Frontal cortex (tissue), 4 donors: Measurements from ENCODE around the gene UBE4A. TPM values are rescaled to one million over a fixed set of nuclear protein-coding genes. Genes with fewer than 3 reads are reported as not detected.

Experiments used
- DNase-seq, 2 donors: peaks; one replicate each; pipeline ENCODE4 v3.0.0; 2012; ENCODE audit warnings: low spot score in 2 of 2
- FAIRE-seq: peaks from 2 replicates; lab custom pipeline; 2012; peaks lifted over from hg19 to GRCh38; lab: Jason Lieb, UNC
- small RNA-seq: library from RNA; depleted of rRNA; stranded (forward); fragments of <200 nt; gene quantifications from one replicate; pipeline ENCODE3, GENCODE V24; 2014
- total RNA-seq: library from RNA; depleted of rRNA; stranded (reverse); fragments of >200 nt; gene quantifications from one replicate; pipeline ENCODE4 v1.2.3, GENCODE V29; 2014
- donor health status: control.
- donor health status: control.
- donor health status: control.

UBE4A gene
- total RNA-seq, 1 donor from 2014 or later: 58.3 TPM

- no peak for FAIRE-seq
- peak in 1 of 2 donors; percentile 20 for DNase-seq
Observed at GRCh38 chr11:118434553-118435289, 75.3 kb downstream of the UBE4A start.

- FAIRE-seq: no peak
- DNase-seq: peak; percentile 33 to 40
Observed at GRCh38 chr11:118435290-118435892, 76.0 kb downstream of the UBE4A start.

- FAIRE-seq (no peak), DNase-seq (peak; percentile 94 to 96)
Observed at GRCh38 chr11:118435893-118436624, 76.7 kb downstream of the UBE4A start, which contains the start of gene KMT2A. KMT2A (plus strand) TSS chr11:118436492; CDS start chr11:118436513, 21 bp downstream.

GRCh38 chr11:118436639-118437207 is 77.3 kb downstream of the UBE4A start:
- FAIRE-seq (no peak), DNase-seq (no peak)

- FAIRE-seq: no peak
- peak; percentile 25 to 38 for DNase-seq
Observed at GRCh38 chr11:118437208-118438125, 78.1 kb downstream of the UBE4A start.

GRCh38 chr11:118438314-118438931 is 79.0 kb downstream of the UBE4A start:
- FAIRE-seq: no peak
- DNase-seq: peak; percentile 33 to 38

DNA sequence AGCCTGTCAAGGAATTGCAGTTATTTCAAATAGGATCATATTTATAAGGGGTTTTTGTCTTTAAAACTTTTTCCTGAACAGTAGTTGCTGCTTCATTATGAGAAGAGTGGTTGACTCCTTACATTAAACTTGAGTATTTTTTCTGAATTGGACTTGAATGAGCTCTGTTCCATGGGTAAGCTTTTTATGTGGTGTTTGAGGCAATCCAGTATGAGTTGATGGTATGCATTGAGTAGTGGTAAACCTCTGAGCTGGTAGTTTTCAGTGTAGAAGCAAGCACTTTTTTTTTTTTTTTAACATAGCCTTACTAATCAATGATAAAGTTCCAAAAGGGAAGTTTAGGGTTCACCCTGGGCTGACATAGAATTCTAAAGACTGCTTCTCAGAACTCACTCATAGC is 80.2 kb downstream of the UBE4A start:
- FAIRE-seq (no peak), DNase-seq (no peak)

DNA sequence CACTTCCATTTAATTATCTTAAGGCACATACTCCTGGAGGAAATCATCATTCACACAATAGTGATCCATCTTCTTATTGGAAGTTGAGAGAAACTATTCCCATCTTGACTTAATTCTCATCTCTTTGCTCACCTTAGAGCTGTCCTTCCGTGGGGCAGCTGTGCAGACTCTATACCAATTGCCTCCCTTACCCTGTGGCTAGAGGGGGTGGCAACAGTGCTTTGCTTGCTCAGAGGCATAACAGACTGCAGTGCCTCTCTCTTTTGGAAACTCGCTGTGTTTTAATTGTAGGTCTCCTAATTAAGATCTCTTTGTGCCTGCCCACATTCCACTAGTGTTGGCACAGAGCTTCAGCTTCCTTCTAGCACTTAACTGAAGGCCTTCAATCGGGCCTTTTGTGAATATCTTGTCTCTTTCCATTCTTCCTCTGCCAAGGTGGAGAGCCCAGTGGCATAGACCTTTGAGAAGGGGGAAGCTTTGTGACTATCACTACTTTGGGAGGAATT is 82.4 kb downstream of the UBE4A start:
- FAIRE-seq (no peak), DNase-seq (no peak)

GRCh38 chr11:118442301-118442700 is 82.9 kb downstream of the UBE4A start:
- DNase-seq (no peak), FAIRE-seq (no peak)

DNA sequence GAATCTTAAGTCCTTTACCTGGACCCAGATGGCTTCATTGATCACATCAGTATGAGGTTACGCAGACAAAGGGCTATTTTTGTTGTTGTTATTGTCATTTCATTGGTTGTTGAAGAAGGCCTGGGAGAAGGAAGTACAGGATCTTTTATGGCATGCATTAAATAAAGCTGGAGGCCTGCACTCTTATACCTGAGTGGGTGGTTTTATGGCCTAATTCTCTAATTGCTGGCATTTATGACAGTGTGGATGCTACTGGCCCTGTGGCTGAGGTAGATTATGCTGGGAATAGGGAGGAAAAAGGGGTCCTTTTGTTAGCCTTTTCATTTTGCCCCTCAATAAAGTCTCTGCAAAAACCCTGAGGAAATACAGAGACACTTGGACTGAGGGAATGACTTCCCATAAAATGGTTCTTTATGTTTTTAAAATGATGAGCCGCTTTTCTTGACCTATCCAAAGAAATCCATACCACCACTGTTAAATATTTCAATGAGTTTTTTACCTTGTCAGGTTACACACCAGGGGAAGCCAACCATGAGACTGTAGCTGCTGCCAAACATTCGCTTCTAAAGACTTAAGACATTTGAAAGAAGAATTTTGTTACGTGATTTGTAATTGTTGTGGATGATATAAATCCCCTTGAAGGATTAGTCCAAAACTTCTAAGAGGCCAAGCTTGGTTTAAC is 83.6 kb downstream of the UBE4A start:
- FAIRE-seq: no peak

GRCh38 chr11:118443590-118444218 is 84.3 kb downstream of the UBE4A start:
- FAIRE-seq (no peak), DNase-seq (no peak)

More for the DNA sequence above, 83.6 kb downstream of the UBE4A start:
- DNase-seq: no peak

- DNase-seq (no peak), FAIRE-seq (no peak)
Observed at GRCh38 chr11:118447423-118447822, 88.0 kb downstream of the UBE4A start.

GRCh38 chr11:118448294-118448693 is 88.9 kb downstream of the UBE4A start:
- FAIRE-seq (no peak), DNase-seq (no peak)

Small RNA genes within 50 kb of the gene (small RNA-seq; reads per million reads assigned to genes)
- not detected for gene AP001582.1

Other genes with a start within 250 kb of the UBE4A start
- 5.7 TPM for gene SCN4B, start 206.8 kb upstream of the UBE4A start, total RNA-seq
- gene SCN2B, start 183.0 kb upstream of the UBE4A start, total RNA-seq: 4.9 TPM
- 0.82 TPM for gene JAML, start 134.6 kb upstream of the UBE4A start, total RNA-seq
- gene MPZL3, start 107.2 kb upstream of the UBE4A start, total RNA-seq: 2.4 TPM
- 1.6 TPM for gene MPZL2, start 95.3 kb upstream of the UBE4A start, total RNA-seq
- gene CD3E, start 54.9 kb upstream of the UBE4A start, total RNA-seq: not detected
- not detected for gene CD3D, start 16.9 kb upstream of the UBE4A start, total RNA-seq
- not detected for gene CD3G, start 15.3 kb upstream of the UBE4A start, total RNA-seq
- gene ATP5MG, start 42.0 kb downstream of the UBE4A start, total RNA-seq: 76.2 TPM
- gene KMT2A, start 76.9 kb downstream of the UBE4A start, total RNA-seq: 35.9 TPM
- 2.4 TPM for gene TTC36, start 167.9 kb downstream of the UBE4A start, total RNA-seq
- gene TMEM25, start 171.6 kb downstream of the UBE4A start, total RNA-seq: 27.3 TPM
- gene IFT46, start 206.3 kb downstream of the UBE4A start, total RNA-seq: 69.7 TPM
- 71.3 TPM for gene ARCN1, start 212.8 kb downstream of the UBE4A start, total RNA-seq
- gene PHLDB1, start 248.0 kb downstream of the UBE4A start, total RNA-seq: 53.8 TPM